HEK293T (cell line): ENCODE measurements around the gene MRPS5.

Source experiments
- HDGF ChIP-seq: fragments of 450-650 bp; IDR thresholded peaks from 2 replicates; pipeline ENCODE4 v1.6.1; 2017; ENCODE audit warnings: antibody characterized with exemption, borderline replicate concordance
- SP1 ChIP-seq: fragments of 450-650 bp; IDR thresholded peaks from 2 replicates; pipeline ENCODE4 v1.6.1; 2017
- SUZ12 ChIP-seq: fragments of 450-650 bp; IDR thresholded peaks from 2 replicates; pipeline ENCODE4 v1.6.1; 2016; ENCODE audit warnings: mild to moderate bottlenecking

GRCh38 chr2:95060446-95061118 is 61.0 kb downstream of the MRPS5 start:
- no peak for TF ChIP-seq SUZ12
- no peak for TF ChIP-seq SP1
- TF ChIP-seq HDGF, result no peak
